PC-9 (cell line): ENCODE results near the gene GBX2. TPM values are rescaled to one million over a fixed set of nuclear protein-coding genes. Genes with fewer than 3 reads are reported as not detected.

Experiments
- BruUV-seq: library from RNA; stranded (reverse); fragments of 400-500 nt; replicated peaks from 2 replicates; lab custom pipeline; 2021; lab: Mats Ljungman, UMichigan
- CTCF ChIA-PET: fragments of 300-600 bp; sonication (Branson Sonifier 250); formaldehyde crosslinking; loops from one replicate; lab custom pipeline; 2022; ENCODE audit warnings: antibody characterized with exemption; lab: Charles Lee
- POLR2A ChIA-PET: fragments of 300-600 bp; sonication (Branson Sonifier 250); formaldehyde crosslinking; loops from one replicate; lab custom pipeline; 2022; ENCODE audit warnings: antibody characterized with exemption; ENCODE audit not compliant: unreplicated experiment; lab: Charles Lee
- DNase-seq, 2 experiments: peaks; one replicate each; pipeline versions ENCODE4 v3.0.0 to v3.0.0-alpha.2; 2015 to 2022; ENCODE audit warnings: mixed read lengths in 1 of 2
- H2AFZ ChIP-seq: fragments of 200-600 bp; sonication (generic); 2 replicates; pipeline ENCODE4 v1.8.1; 2017; ENCODE audit warnings: antibody characterized with exemption
- H3F3A ChIP-seq: fragments of 200-600 bp; sonication (generic); 2 replicates; pipeline ENCODE4 v1.8.1; 2017; ENCODE audit warnings: antibody characterized with exemption, mild to moderate bottlenecking, low read depth; ENCODE audit not compliant: insufficient read depth
- H3K27ac ChIP-seq: fragments of 200-600 bp; sonication (generic); 2 replicates; pipeline ENCODE4 v1.6.1; 2016; ENCODE audit warnings: mixed run types
- H3K27me3 ChIP-seq: fragments of 200-600 bp; sonication (generic); 2 replicates; pipeline ENCODE4 v1.6.1; 2016; ENCODE audit warnings: low read depth, mixed run types; ENCODE audit not compliant: insufficient read depth
- H3K36me3 ChIP-seq: fragments of 200-600 bp; sonication (generic); 2 replicates; pipeline ENCODE4 v1.6.1; 2016; ENCODE audit warnings: low read depth, mixed run types
- H3K4me1 ChIP-seq: fragments of 200-600 bp; sonication (generic); replicated peaks from 2 replicates; pipeline ENCODE4 v1.6.1; 2016; ENCODE audit warnings: mixed run types; ENCODE audit not compliant: insufficient read depth
- H3K4me2 ChIP-seq: fragments of 200-600 bp; sonication (generic); 2 replicates; pipeline ENCODE4 v1.6.1; 2017; ENCODE audit warnings: mixed run types
- H3K4me3 ChIP-seq: fragments of 200-600 bp; sonication (generic); 2 replicates; pipeline ENCODE4 v1.6.1; 2016; ENCODE audit warnings: mixed run types
- H3K79me2 ChIP-seq: fragments of 200-600 bp; sonication (generic); 2 replicates; pipeline ENCODE4 v1.6.1; 2017; ENCODE audit warnings: low read depth, mixed run types
- H3K9me2 ChIP-seq: fragments of 200-600 bp; sonication (generic); 2 replicates; pipeline ENCODE4 v1.8.1; 2017; ENCODE audit warnings: mild to moderate bottlenecking; ENCODE audit not compliant: insufficient read depth
- H3K9me3 ChIP-seq: fragments of 200-600 bp; sonication (generic); 2 replicates; pipeline ENCODE4 v1.8.1; 2016; ENCODE audit warnings: low read depth; ENCODE audit not compliant: insufficient read depth
- H4K20me1 ChIP-seq: fragments of 200-600 bp; sonication (generic); 2 replicates; pipeline ENCODE4 v1.8.1; 2017; ENCODE audit not compliant: insufficient read depth
- EZH2 ChIP-seq: fragments of 200-600 bp; sonication (generic); IDR thresholded peaks from 2 replicates; pipeline ENCODE4 v1.8.0; 2017; ENCODE audit warnings: antibody characterized with exemption, low read depth
- intact Hi-C: fragments of 100-400 bp; cut with micrococcal nuclease; formaldehyde crosslinking; loops from one replicate; pipeline ENCODE4 v1.10.0; 2022; ENCODE audit not compliant: unreplicated experiment
- total RNA-seq: library from RNA; stranded (reverse); gene quantifications from 2 replicates; pipeline ENCODE4 v1.2.3, GENCODE V29; 2021
- TF ChIP-seq, protein P1 (sequence below): fragments of 200-600 bp; sonication (generic); conservative IDR thresholded peaks from 2 replicates; pipeline ENCODE4 v1.6.1; 2017; ENCODE audit warnings: mixed run types, antibody characterized with exemption, mild to moderate bottlenecking, moderate library complexity

The GBX2 gene
- total RNA-seq, 1 experiment from 2014 or later = not detected

DNA sequence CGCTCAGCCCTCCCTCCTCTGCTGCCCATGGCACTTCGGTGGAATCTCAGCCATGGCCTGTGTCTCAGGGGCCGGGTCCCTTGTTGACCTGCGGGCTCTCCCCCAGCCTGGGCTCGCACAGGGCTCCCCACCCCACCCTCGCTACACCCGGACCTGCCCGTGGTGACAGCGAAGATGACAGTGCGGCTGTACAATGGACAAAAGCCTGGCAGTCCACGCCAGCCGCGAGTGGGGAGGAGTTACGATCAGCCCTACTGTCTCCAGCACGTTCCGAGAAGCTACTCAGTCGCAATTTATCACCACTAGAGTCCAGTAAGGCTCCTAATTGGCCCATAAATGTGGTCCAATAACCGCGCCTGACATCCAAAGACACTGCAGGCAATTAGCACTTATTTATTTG is 31.6 kb downstream of the GBX2 start:
- BruUV-seq = no TSS peak
- TF ChIP-seq EZH2 = no peak
- ChIA-PET CTCF (no interaction called here), POLR2A (no interaction called here)
- intact Hi-C loops = no loop called here
- Histone ChIP-seq H3K27ac (no peak overlapping the region), H3K36me3 (no peaks in the 10 kb centered on the region), H3K9me3 (no peaks in the 10 kb centered on the region), H3K79me2 (no peaks in the 10 kb centered on the region), H3F3A (peaks cover 3% of the 10 kb centered on the region; the same call in 1 of the 2 replicates), H3K9me2 (no peaks in the 10 kb centered on the region), H2AFZ (no peak overlapping the region), H3K4me3 (no peak overlapping the region), H3K27me3 (no peaks in the 10 kb centered on the region), H4K20me1 (no peaks in the 10 kb centered on the region; the same call in 1 of the 2 replicates), H3K4me2 (no peak overlapping the region), H3K4me1 (no peaks in the 10 kb centered on the region)
- DNase-seq = no peak

DNA sequence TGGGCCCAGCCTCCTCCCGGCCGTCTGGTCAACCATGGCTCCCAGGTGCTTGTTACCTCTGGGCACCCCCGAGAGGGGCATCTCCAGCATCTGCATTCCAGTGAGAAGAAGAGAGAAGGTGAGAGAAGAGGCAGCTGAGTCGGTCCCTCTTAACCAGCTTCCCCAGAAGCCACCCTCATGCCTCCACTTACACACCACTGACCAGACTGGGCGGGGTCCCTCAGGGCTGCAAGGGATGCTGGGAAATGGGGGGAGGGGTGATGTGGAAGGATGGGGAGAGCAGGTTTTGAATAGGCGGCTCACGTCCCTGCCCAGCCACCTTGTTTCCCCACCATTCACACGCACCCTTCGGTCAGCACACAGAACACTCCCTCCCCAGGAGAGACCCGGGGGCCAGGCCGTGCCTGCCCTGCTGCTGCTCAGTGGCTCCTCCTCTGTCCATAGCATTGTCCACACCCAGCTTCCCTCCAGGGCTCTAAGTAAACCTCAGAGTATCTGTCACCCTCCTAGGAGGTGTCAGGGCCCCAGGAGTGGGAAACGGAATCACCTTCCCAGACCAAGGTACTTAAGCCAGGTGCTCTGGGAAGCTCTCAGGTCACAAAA is 34.7 kb downstream of the GBX2 start:
- H3K9me3 ChIP-seq = no peaks in the 10 kb centered on the region
- H3F3A ChIP-seq = no peaks in the 10 kb centered on the region; the same call in 1 of the 2 replicates
- H3K27ac ChIP-seq = no peak overlapping the region
- no peak overlapping the region for H3K4me3 ChIP-seq
- H3K36me3 ChIP-seq = no peaks in the 10 kb centered on the region
- DNase-seq = no peak
- TF ChIP-seq EZH2 = no peak
- TF ChIP-seq, protein P1, sequence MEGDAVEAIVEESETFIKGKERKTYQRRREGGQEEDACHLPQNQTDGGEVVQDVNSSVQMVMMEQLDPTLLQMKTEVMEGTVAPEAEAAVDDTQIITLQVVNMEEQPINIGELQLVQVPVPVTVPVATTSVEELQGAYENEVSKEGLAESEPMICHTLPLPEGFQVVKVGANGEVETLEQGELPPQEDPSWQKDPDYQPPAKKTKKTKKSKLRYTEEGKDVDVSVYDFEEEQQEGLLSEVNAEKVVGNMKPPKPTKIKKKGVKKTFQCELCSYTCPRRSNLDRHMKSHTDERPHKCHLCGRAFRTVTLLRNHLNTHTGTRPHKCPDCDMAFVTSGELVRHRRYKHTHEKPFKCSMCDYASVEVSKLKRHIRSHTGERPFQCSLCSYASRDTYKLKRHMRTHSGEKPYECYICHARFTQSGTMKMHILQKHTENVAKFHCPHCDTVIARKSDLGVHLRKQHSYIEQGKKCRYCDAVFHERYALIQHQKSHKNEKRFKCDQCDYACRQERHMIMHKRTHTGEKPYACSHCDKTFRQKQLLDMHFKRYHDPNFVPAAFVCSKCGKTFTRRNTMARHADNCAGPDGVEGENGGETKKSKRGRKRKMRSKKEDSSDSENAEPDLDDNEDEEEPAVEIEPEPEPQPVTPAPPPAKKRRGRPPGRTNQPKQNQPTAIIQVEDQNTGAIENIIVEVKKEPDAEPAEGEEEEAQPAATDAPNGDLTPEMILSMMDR = no peak; the same call in 1 of the 2 replicates
- no peak overlapping the region for H2AFZ ChIP-seq
- ChIA-PET POLR2A (no interaction called here), CTCF (no interaction called here)
- H3K9me2 ChIP-seq = no peaks in the 10 kb centered on the region
- H4K20me1 ChIP-seq = peaks cover 6% of the 10 kb centered on the region; the same call in 1 of the 2 replicates
- H3K79me2 ChIP-seq = no peaks in the 10 kb centered on the region
- no peaks in the 10 kb centered on the region for H3K27me3 ChIP-seq
- no TSS peak for BruUV-seq
- intact Hi-C loops = no loop called here
- H3K4me1 ChIP-seq = no peaks in the 10 kb centered on the region
- no peak overlapping the region for H3K4me2 ChIP-seq

DNA sequence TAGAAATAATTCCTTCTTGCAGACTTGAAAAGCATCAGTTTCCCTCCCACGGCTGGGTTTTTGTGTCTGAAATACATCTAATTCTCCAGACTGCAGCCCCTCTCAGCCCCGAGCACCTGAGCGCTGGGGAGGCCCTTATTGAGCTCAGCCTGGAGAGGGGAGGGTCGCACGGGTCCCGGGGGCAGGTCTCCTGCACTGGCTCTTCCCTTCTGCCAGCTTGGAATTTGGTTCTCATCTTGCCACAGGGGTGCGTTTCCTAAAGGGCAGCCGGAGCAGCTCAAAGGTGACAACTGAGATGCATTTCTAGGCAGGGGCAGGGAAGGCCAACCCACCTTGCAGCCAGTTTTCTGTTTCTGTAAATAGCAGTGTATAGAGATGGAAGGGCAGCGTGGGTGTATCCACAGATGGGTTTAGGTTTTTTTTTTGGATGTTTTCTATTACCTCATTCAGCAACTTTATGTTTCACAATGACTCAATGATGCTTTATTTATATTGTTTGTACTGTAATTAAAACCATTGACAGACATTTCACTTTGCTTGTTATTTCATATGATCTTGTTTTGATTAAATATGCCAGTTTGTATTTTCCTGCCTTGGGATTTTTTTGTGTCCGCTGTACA is 37.0 kb downstream of the GBX2 start:
- Histone ChIP-seq H3K4me1 (no peaks in the 10 kb centered on the region), H3K27me3 (no peaks in the 10 kb centered on the region), H3F3A (peaks cover 1% of the 10 kb centered on the region; the same call in 1 of the 2 replicates), H3K4me2 (no peak overlapping the region), H3K9me2 (no peaks in the 10 kb centered on the region), H3K79me2 (no peaks in the 10 kb centered on the region), H4K20me1 (peaks cover 13% of the 10 kb centered on the region; the same call in 1 of the 2 replicates), H3K36me3 (no peaks in the 10 kb centered on the region), H3K9me3 (no peaks in the 10 kb centered on the region), H2AFZ (no peak overlapping the region), H3K27ac (no peak overlapping the region), H3K4me3 (no peak overlapping the region)
- POLR2A ChIA-PET = no interaction called here
- BruUV-seq = no TSS peak
- TF ChIP-seq EZH2 = no peak
- TF ChIP-seq, protein P1 = no peak
- no peak for DNase-seq
- CTCF ChIA-PET = no interaction called here
- intact Hi-C loops = no loop called here
